ENCODE data around the gene EVI5. TPM values are rescaled to one million over a fixed set of nuclear protein-coding genes. Genes with fewer than 3 reads are reported as not detected.

EVI5 gene
- total RNA-seq, 1 donor from 2014 or later = 80.4 TPM

GRCh38 chr1:92713939-92714338 lies 71.0 kb downstream of the EVI5 start:
- Mint-ChIP-seq H3K4me3 (ENCODE audit: unreplicated experiment) (no peak overlapping the region), H3K4me1 (ENCODE audit: low read depth, unreplicated experiment) (peaks cover 24% of the 10 kb centered on the region), H3K27me3 (ENCODE audit: low read depth, unreplicated experiment) (no peaks in the 10 kb centered on the region), H3K36me3 (ENCODE audit: low read depth, unreplicated experiment) (peaks cover 4% of the 10 kb centered on the region), H3K9me3 (ENCODE audit: unreplicated experiment) (no peaks in the 10 kb centered on the region), H3K27ac (ENCODE audit: unreplicated experiment) (no peak overlapping the region)
- no peaks in the 10 kb centered on the region for H3K27me3 ChIP-seq (ENCODE audit: insufficient read depth, low read length)
- H3K9ac ChIP-seq (ENCODE audit: low read length) = no peak overlapping the region
- no peak overlapping the region for H3K4me2 ChIP-seq (ENCODE audit: low read length)
- H4K20me1 ChIP-seq (ENCODE audit: insufficient read depth, low read length) = peaks cover 13% of the 10 kb centered on the region
- H3K79me2 ChIP-seq (ENCODE audit: insufficient read depth, low read length) = peaks cover 4% of the 10 kb centered on the region
- no peaks in the 10 kb centered on the region for H3K9me3 ChIP-seq (ENCODE audit: insufficient read depth, low read depth, low read length)
- no peak overlapping the region for H3K27ac ChIP-seq (ENCODE audit: low read depth, low read length)
- H3K4me3 ChIP-seq (ENCODE audit: insufficient read depth, low read depth, low read length) = no peak overlapping the region
- DNase-seq (ENCODE audit: low read depth) = no peak
- no peaks in the 10 kb centered on the region for H3K4me1 ChIP-seq (ENCODE audit: insufficient read depth, low read length)
- FAIRE-seq = no peak
- no peaks in the 10 kb centered on the region for H3K36me3 ChIP-seq (ENCODE audit: insufficient read depth, low read length)
- TF ChIP-seq CTCF (IDR thresholded peaks at IDR 0.05; ENCODE audit: insufficient read depth, low read depth, low read length) (no peak), EZH2 (IDR thresholded peaks at IDR 0.05; ENCODE audit: insufficient read depth, low read length) (no peak)
- H2AFZ ChIP-seq (ENCODE audit: low read depth, low read length) = no peak overlapping the region

DNA sequence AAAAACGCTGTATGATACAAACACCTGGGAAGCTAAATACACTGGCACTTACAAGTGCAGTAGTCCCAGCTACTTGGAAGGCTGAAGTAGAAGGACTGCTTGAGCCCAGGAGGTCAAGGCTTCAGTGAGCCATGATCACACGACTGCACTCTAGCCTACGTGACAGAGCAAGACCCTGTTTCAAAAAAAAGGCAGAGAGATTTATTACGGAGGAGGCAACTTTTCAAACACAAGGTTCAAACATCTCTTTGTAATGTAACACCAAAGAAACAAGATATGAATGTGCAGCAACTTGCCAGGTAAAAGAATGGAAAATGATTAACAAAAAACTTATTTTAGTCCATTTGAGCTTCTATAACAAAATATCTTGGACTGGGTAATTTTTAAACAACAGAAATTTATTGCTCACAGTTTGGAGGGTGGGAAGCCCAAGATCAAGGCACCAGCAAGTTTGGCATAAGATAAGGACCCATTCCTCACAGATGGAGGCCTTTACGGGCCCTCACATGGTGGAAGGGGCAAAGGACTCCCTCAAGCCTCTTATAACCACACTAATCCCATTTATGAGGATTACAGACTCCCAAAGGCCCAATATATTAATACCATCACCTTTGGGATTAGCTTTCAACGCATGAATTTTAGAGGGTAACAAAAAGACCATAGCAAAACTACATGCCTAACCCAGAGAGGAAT lies 73.3 kb downstream of the EVI5 start:
- Mint-ChIP-seq H3K4me1 (ENCODE audit: low read depth, unreplicated experiment) (peaks cover 32% of the 10 kb centered on the region), H3K27me3 (ENCODE audit: low read depth, unreplicated experiment) (no peaks in the 10 kb centered on the region), H3K4me3 (ENCODE audit: unreplicated experiment) (no peak overlapping the region), H3K9me3 (ENCODE audit: unreplicated experiment) (no peaks in the 10 kb centered on the region), H3K27ac (ENCODE audit: unreplicated experiment) (no peak overlapping the region), H3K36me3 (ENCODE audit: low read depth, unreplicated experiment) (peaks cover 2% of the 10 kb centered on the region)
- peaks cover 13% of the 10 kb centered on the region for H4K20me1 ChIP-seq (ENCODE audit: insufficient read depth, low read length)
- no peak overlapping the region for H2AFZ ChIP-seq (ENCODE audit: low read depth, low read length)
- no peaks in the 10 kb centered on the region for H3K36me3 ChIP-seq (ENCODE audit: insufficient read depth, low read length)
- FAIRE-seq = no peak
- H3K4me2 ChIP-seq (ENCODE audit: low read length) = no peak overlapping the region
- no peak for DNase-seq (ENCODE audit: low read depth)
- no peaks in the 10 kb centered on the region for H3K9me3 ChIP-seq (ENCODE audit: insufficient read depth, low read depth, low read length)
- H3K79me2 ChIP-seq (ENCODE audit: insufficient read depth, low read length) = peaks cover 11% of the 10 kb centered on the region
- no peaks in the 10 kb centered on the region for H3K4me1 ChIP-seq (ENCODE audit: insufficient read depth, low read length)
- no peaks in the 10 kb centered on the region for H3K27me3 ChIP-seq (ENCODE audit: insufficient read depth, low read length)
- H3K4me3 ChIP-seq (ENCODE audit: insufficient read depth, low read depth, low read length) = no peak overlapping the region
- TF ChIP-seq EZH2 (IDR thresholded peaks at IDR 0.05; ENCODE audit: insufficient read depth, low read length) (no peak), CTCF (IDR thresholded peaks at IDR 0.05; ENCODE audit: insufficient read depth, low read depth, low read length) (no peak)
- no peak overlapping the region for H3K27ac ChIP-seq (ENCODE audit: low read depth, low read length)
- H3K9ac ChIP-seq (ENCODE audit: low read length) = no peak overlapping the region

DNA sequence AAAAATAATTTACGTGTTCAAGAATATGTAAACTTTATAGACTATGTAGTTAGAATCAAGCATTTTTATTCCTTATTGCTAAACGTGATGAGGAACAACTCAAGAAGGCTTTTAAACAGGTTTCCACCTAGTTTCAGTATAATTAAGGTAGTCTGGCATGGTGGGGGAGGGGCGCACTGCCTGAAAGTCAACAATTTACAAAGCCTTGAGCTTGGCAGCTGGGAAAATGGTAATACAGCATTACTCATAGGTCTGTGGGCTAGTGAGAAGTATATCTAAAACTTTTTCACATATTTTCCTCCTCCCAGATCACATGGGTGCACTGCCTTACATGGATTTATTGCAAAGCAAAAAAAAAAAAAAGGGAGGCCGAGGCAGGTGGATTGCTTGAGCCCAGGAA lies 75.2 kb downstream of the EVI5 start:
- Histone ChIP-seq H3K4me1 (ENCODE audit: insufficient read depth, low read length) (no peaks in the 10 kb centered on the region), H3K27me3 (ENCODE audit: insufficient read depth, low read length) (no peaks in the 10 kb centered on the region), H3K9ac (ENCODE audit: low read length) (no peak overlapping the region), H3K27ac (ENCODE audit: low read depth, low read length) (no peak overlapping the region), H2AFZ (ENCODE audit: low read depth, low read length) (no peak overlapping the region), H4K20me1 (ENCODE audit: insufficient read depth, low read length) (peaks cover 18% of the 10 kb centered on the region), H3K9me3 (ENCODE audit: insufficient read depth, low read depth, low read length) (no peaks in the 10 kb centered on the region), H3K36me3 (ENCODE audit: insufficient read depth, low read length) (no peaks in the 10 kb centered on the region), H3K4me3 (ENCODE audit: insufficient read depth, low read depth, low read length) (no peak overlapping the region), H3K4me2 (ENCODE audit: low read length) (peak overlapping the region; percentile 13), H3K79me2 (ENCODE audit: insufficient read depth, low read length) (peaks cover 15% of the 10 kb centered on the region)
- DNase-seq (ENCODE audit: low read depth) (peak; percentile 86), FAIRE-seq (no peak)
- H3K9me3 Mint-ChIP-seq (ENCODE audit: unreplicated experiment) = no peaks in the 10 kb centered on the region
- H3K4me1 Mint-ChIP-seq (ENCODE audit: low read depth, unreplicated experiment) = peaks cover 37% of the 10 kb centered on the region
- H3K27ac Mint-ChIP-seq (ENCODE audit: unreplicated experiment) = peak overlapping the region; percentile 66
- H3K36me3 Mint-ChIP-seq (ENCODE audit: low read depth, unreplicated experiment) = no peaks in the 10 kb centered on the region
- TF ChIP-seq CTCF (IDR thresholded peaks at IDR 0.05; ENCODE audit: insufficient read depth, low read depth, low read length) = no peak
- no peak for TF ChIP-seq EZH2 (IDR thresholded peaks at IDR 0.05; ENCODE audit: insufficient read depth, low read length)
- H3K27me3 Mint-ChIP-seq (ENCODE audit: low read depth, unreplicated experiment) = no peaks in the 10 kb centered on the region
- no peak overlapping the region for H3K4me3 Mint-ChIP-seq (ENCODE audit: unreplicated experiment)
